ENCODE data around the gene GCNT2. TPM values are rescaled to one million over a fixed set of nuclear protein-coding genes. Genes with fewer than 3 reads are reported as not detected.
"Not testable (repeated sequence)": the region's sequence is repeated elsewhere in the genome, so short reads cannot be mapped to it uniquely, and the experiment has no call there.

Gene GCNT2
- total RNA-seq, 2 experiments from 2014 or later = 1.4 to 1.6 TPM

- H3K36me3 Mint-ChIP-seq (ENCODE audit: low read depth); H3K4me1 Mint-ChIP-seq (ENCODE audit: low read depth); H3K27ac Mint-ChIP-seq; H3K27me3 Mint-ChIP-seq (ENCODE audit: low read depth); H3K9me3 Mint-ChIP-seq; H3K4me3 Mint-ChIP-seq; intact Hi-C loops (cut with micrococcal nuclease); DNase-seq: not testable (repeated sequence)
- CTCF ChIA-PET = interaction anchor here (0.6 kb wide), 1 partner anchor 84 kb away, joined by 3 read pairs; no protein-coding TSS in a partner anchor
Measured at GRCh38 chr6:10575519-10575918, 54.4 kb downstream of the GCNT2 start.

- no peak for DNase-seq
- H3K27ac Mint-ChIP-seq = no peak overlapping the region
- H3K4me1 Mint-ChIP-seq (ENCODE audit: low read depth) = no peaks in the 10 kb centered on the region
- H3K36me3 Mint-ChIP-seq (ENCODE audit: low read depth) = no peaks in the 10 kb centered on the region
- intact Hi-C loops (cut with micrococcal nuclease) = no loop called here
- H3K27me3 Mint-ChIP-seq (ENCODE audit: low read depth) = no peaks in the 10 kb centered on the region
- CTCF ChIA-PET = no interaction called here
- H3K9me3 Mint-ChIP-seq = no peaks in the 10 kb centered on the region
- no peak overlapping the region for H3K4me3 Mint-ChIP-seq
Measured at GRCh38 chr6:10576226-10576625, 55.1 kb downstream of the GCNT2 start.

- no peaks in the 10 kb centered on the region for H3K9me3 Mint-ChIP-seq
- no peaks in the 10 kb centered on the region for H3K36me3 Mint-ChIP-seq (ENCODE audit: low read depth)
- CTCF ChIA-PET = no interaction called here
Measured at GRCh38 chr6:10577112-10577511, 56.0 kb downstream of the GCNT2 start.

GRCh38 chr6:10578723-10579122, 57.6 kb downstream of the GCNT2 start:
- Mint-ChIP-seq H3K4me3 (no peak overlapping the region), H3K27ac (no peak overlapping the region), H3K9me3 (no peaks in the 10 kb centered on the region), H3K36me3 (ENCODE audit: low read depth) (no peaks in the 10 kb centered on the region), H3K27me3 (ENCODE audit: low read depth) (no peaks in the 10 kb centered on the region), H3K4me1 (ENCODE audit: low read depth) (no peaks in the 10 kb centered on the region)
- intact Hi-C loops (cut with micrococcal nuclease) = no loop called here
- no peak for DNase-seq
- CTCF ChIA-PET = interaction anchor here (1.1 to 1.5 kb wide), 2 partner anchors 68 to 100 kb away, joined by 3 read pairs; no protein-coding TSS in a partner anchor

More at GRCh38 chr6:10577112-10577511, 56.0 kb downstream of the GCNT2 start:
- no peak overlapping the region for H3K27ac Mint-ChIP-seq
- no peaks in the 10 kb centered on the region for H3K4me1 Mint-ChIP-seq (ENCODE audit: low read depth)
- no peak for DNase-seq
- intact Hi-C loops (cut with micrococcal nuclease) = no loop called here
- H3K27me3 Mint-ChIP-seq (ENCODE audit: low read depth) = no peaks in the 10 kb centered on the region
- H3K4me3 Mint-ChIP-seq = no peak overlapping the region

- Mint-ChIP-seq H3K4me3 (no peak overlapping the region), H3K27ac (no peak overlapping the region), H3K9me3 (no peaks in the 10 kb centered on the region), H3K36me3 (ENCODE audit: low read depth) (no peaks in the 10 kb centered on the region), H3K27me3 (ENCODE audit: low read depth) (no peaks in the 10 kb centered on the region), H3K4me1 (ENCODE audit: low read depth) (no peaks in the 10 kb centered on the region)
- intact Hi-C loops (cut with micrococcal nuclease) = no loop called here
- CTCF ChIA-PET = interaction anchor here (1.5 kb wide), 1 partner anchor 101 kb away, joined by 3 read pairs; no protein-coding TSS in a partner anchor
- no peak for DNase-seq
Measured at GRCh38 chr6:10579803-10580202, 58.7 kb downstream of the GCNT2 start.

- CTCF ChIA-PET = no interaction called here
- H3K36me3 Mint-ChIP-seq (ENCODE audit: low read depth) = no peaks in the 10 kb centered on the region
- intact Hi-C loops (cut with micrococcal nuclease) = no loop called here
- no peak overlapping the region for H3K4me3 Mint-ChIP-seq
- no peak overlapping the region for H3K27ac Mint-ChIP-seq
- H3K4me1 Mint-ChIP-seq (ENCODE audit: low read depth) = no peaks in the 10 kb centered on the region
- H3K9me3 Mint-ChIP-seq = no peaks in the 10 kb centered on the region
- no peaks in the 10 kb centered on the region for H3K27me3 Mint-ChIP-seq (ENCODE audit: low read depth)
- no peak for DNase-seq
Measured at GRCh38 chr6:10580570-10580969, 59.4 kb downstream of the GCNT2 start.

- intact Hi-C loops (cut with micrococcal nuclease); H3K36me3 Mint-ChIP-seq (ENCODE audit: low read depth); CTCF ChIA-PET: not testable (repeated sequence)
Measured at GRCh38 chr6:10581402-10581801, 60.3 kb downstream of the GCNT2 start.

GRCh38 chr6:10582774-10583508, 61.8 kb downstream of the GCNT2 start:
- H3K9me3 Mint-ChIP-seq = no peaks in the 10 kb centered on the region
- H3K4me1 Mint-ChIP-seq (ENCODE audit: low read depth) = no peaks in the 10 kb centered on the region
- intact Hi-C loops (cut with micrococcal nuclease) = no loop called here
- H3K27me3 Mint-ChIP-seq (ENCODE audit: low read depth) = no peaks in the 10 kb centered on the region
- CTCF ChIA-PET = no interaction called here
- no peak overlapping the region for H3K4me3 Mint-ChIP-seq
- no peak for DNase-seq
- no peak overlapping the region for H3K27ac Mint-ChIP-seq
- H3K36me3 Mint-ChIP-seq (ENCODE audit: low read depth) = no peaks in the 10 kb centered on the region

More at GRCh38 chr6:10581402-10581801, 60.3 kb downstream of the GCNT2 start:
- H3K4me3 Mint-ChIP-seq; H3K27me3 Mint-ChIP-seq (ENCODE audit: low read depth); DNase-seq; H3K9me3 Mint-ChIP-seq; H3K27ac Mint-ChIP-seq; H3K4me1 Mint-ChIP-seq (ENCODE audit: low read depth): not testable (repeated sequence)

- H3K27ac Mint-ChIP-seq = no peak overlapping the region
- intact Hi-C loops (cut with micrococcal nuclease) = no loop called here
Measured at GRCh38 chr6:10583509-10583901, 62.4 kb downstream of the GCNT2 start.

GRCh38 chr6:10584607-10585006, 63.5 kb downstream of the GCNT2 start:
- H3K4me1 Mint-ChIP-seq (ENCODE audit: low read depth) = no peaks in the 10 kb centered on the region
- CTCF ChIA-PET = no interaction called here
- DNase-seq = no peak
- H3K36me3 Mint-ChIP-seq (ENCODE audit: low read depth) = no peaks in the 10 kb centered on the region
- no peaks in the 10 kb centered on the region for H3K27me3 Mint-ChIP-seq (ENCODE audit: low read depth)
- no peak overlapping the region for H3K27ac Mint-ChIP-seq
- H3K9me3 Mint-ChIP-seq = no peaks in the 10 kb centered on the region
- intact Hi-C loops (cut with micrococcal nuclease) = no loop called here
- no peak overlapping the region for H3K4me3 Mint-ChIP-seq

More at GRCh38 chr6:10583509-10583901, 62.4 kb downstream of the GCNT2 start:
- DNase-seq = no peak
- H3K4me3 Mint-ChIP-seq = no peak overlapping the region
- CTCF ChIA-PET = no interaction called here
- H3K4me1 Mint-ChIP-seq (ENCODE audit: low read depth) = no peaks in the 10 kb centered on the region
- no peaks in the 10 kb centered on the region for H3K9me3 Mint-ChIP-seq
- H3K36me3 Mint-ChIP-seq (ENCODE audit: low read depth) = no peaks in the 10 kb centered on the region
- no peaks in the 10 kb centered on the region for H3K27me3 Mint-ChIP-seq (ENCODE audit: low read depth)

GRCh38 chr6:10585209-10585845, 64.2 kb downstream of the GCNT2 start:
- no peak for DNase-seq
- Mint-ChIP-seq H3K27ac (no peak overlapping the region), H3K9me3 (no peaks in the 10 kb centered on the region), H3K27me3 (ENCODE audit: low read depth) (no peaks in the 10 kb centered on the region), H3K36me3 (ENCODE audit: low read depth) (no peaks in the 10 kb centered on the region), H3K4me3 (no peak overlapping the region), H3K4me1 (ENCODE audit: low read depth) (no peaks in the 10 kb centered on the region)
- CTCF ChIA-PET = no interaction called here
- intact Hi-C loops (cut with micrococcal nuclease) = no loop called here

GRCh38 chr6:10586302-10586701, 65.2 kb downstream of the GCNT2 start:
- H3K4me1 Mint-ChIP-seq (ENCODE audit: low read depth) = no peaks in the 10 kb centered on the region
- intact Hi-C loops (cut with micrococcal nuclease) = no loop called here
- H3K36me3 Mint-ChIP-seq (ENCODE audit: low read depth) = no peaks in the 10 kb centered on the region
- CTCF ChIA-PET = no interaction called here
- no peaks in the 10 kb centered on the region for H3K27me3 Mint-ChIP-seq (ENCODE audit: low read depth)
- H3K9me3 Mint-ChIP-seq = no peaks in the 10 kb centered on the region
- no peak overlapping the region for H3K27ac Mint-ChIP-seq
- DNase-seq = no peak
- H3K4me3 Mint-ChIP-seq = no peak overlapping the region

Data from activated naive CD4-positive, alpha-beta T cell treated with anti-CD3 and anti-CD28 coated beads for 36 hours (primary cell).